GM12865 (cell line): Measurements from ENCODE around the gene HSPA1B.
"Not testable (repeated sequence)": the region's sequence is repeated elsewhere in the genome, so short reads cannot be mapped to it uniquely, and the experiment has no call there.

ENCODE experiments used
- DNase-seq: peaks from one replicate; pipeline ENCODE4 v3.0.0; 2010; ENCODE audit warnings: low read depth
- H3K4me3 ChIP-seq: 2 replicates; pipeline ENCODE4 v1.5.1; 2011; ENCODE audit warnings: mild to moderate bottlenecking, low read depth, low read length, control low read depth
- CTCF ChIP-seq: IDR thresholded peaks from 2 replicates; pipeline ENCODE4 v1.5.1; 2011; ENCODE audit warnings: low read length, control low read depth, low read depth, inconsistent platforms; ENCODE audit not compliant: insufficient read depth; ENCODE audit errors: missing control alignments

HSPA1B gene

GRCh38 chr6:31847276-31847978, 19.9 kb downstream of the HSPA1B start:
- no peak for DNase-seq
- no peak for TF ChIP-seq CTCF
- no peak overlapping the region for H3K4me3 ChIP-seq

GRCh38 chr6:31850765-31851484, 23.4 kb downstream of the HSPA1B start:
- no peak for DNase-seq
- TF ChIP-seq CTCF = no peak

GRCh38 chr6:31851485-31851832, 23.9 kb downstream of the HSPA1B start:
- no peak overlapping the region for H3K4me3 ChIP-seq
- no peak for TF ChIP-seq CTCF
- DNase-seq = no peak

More at GRCh38 chr6:31850765-31851484, 23.4 kb downstream of the HSPA1B start:
- no peak overlapping the region for H3K4me3 ChIP-seq

- DNase-seq, H3K4me3 ChIP-seq: not testable (repeated sequence)
These were observed 24.6 kb downstream of the HSPA1B start for GRCh38 chr6:31851980-31852718.

GRCh38 chr6:31857774-31858173, 30.2 kb downstream of the HSPA1B start:
- not testable (repeated sequence) for H3K4me3 ChIP-seq, DNase-seq

GRCh38 chr6:31858707-31859106, 31.2 kb downstream of the HSPA1B start:
- no peak for TF ChIP-seq CTCF
- no peak for DNase-seq
- no peak overlapping the region for H3K4me3 ChIP-seq

GRCh38 chr6:31859923-31860322, 32.4 kb downstream of the HSPA1B start:
- no peak for DNase-seq
- TF ChIP-seq CTCF = no peak
- no peak overlapping the region for H3K4me3 ChIP-seq
